A549 (cell line): ENCODE data around the gene NEK8. TPM values are rescaled to one million over a fixed set of nuclear protein-coding genes. Genes with fewer than 3 reads are reported as not detected.

Source experiments
- ATAC-seq, 2 experiments: fragments of 200-7000 bp in 1 of 2; fragments of >200 bp in 1 of 2; cut with Nextera tagmentation in 1 of 2; cut with Tn5 transposase in 1 of 2; 3 replicates each; pipeline versions ENCODE4 v1.8.0 to v1.9.1; 2018 to 2020; ENCODE audit warnings: mild to moderate bottlenecking in 1 of 2, moderate library complexity in 1 of 2
- CTCF ChIA-PET: fragments of 300-600 bp; sonication (Branson Sonifier 250); formaldehyde crosslinking; extraction: SDS; loops from one replicate; lab custom pipeline; 2021; ENCODE audit warnings: antibody characterized with exemption, inconsistent platforms; lab: Yijun Ruan, JAX
- POLR2A ChIA-PET: fragments of 350-600 bp; formaldehyde crosslinking; extraction: SDS; loops from one replicate; lab custom pipeline; 2021; ENCODE audit warnings: antibody characterized with exemption, inconsistent platforms; lab: Yijun Ruan, JAX
- DNase-seq, 2 experiments: peaks; one replicate each; pipeline versions ENCODE4 v3.0.0 to v3.0.0-alpha.2; 2011 to 2016; ENCODE audit warnings: low read depth in 1 of 2, low spot score in 1 of 2
- FAIRE-seq: peaks from 2 replicates; lab custom pipeline; 2011; peaks lifted over from hg19 to GRCh38; lab: Jason Lieb, UNC
- H3K27ac ChIP-seq, 2 experiments: fragments of >200 bp; sonication (Bioruptor Twin); formaldehyde crosslinking; 3 replicates each; pipeline ENCODE4 v1.5.1; 2016 to 2017
- H3K4me1 ChIP-seq: fragments of >200 bp; sonication (Bioruptor Twin); formaldehyde crosslinking; 3 replicates; pipeline ENCODE4 v1.6.1; 2016
- H3K4me2 ChIP-seq: fragments of >200 bp; sonication (Bioruptor Twin); formaldehyde crosslinking; 3 replicates; pipeline ENCODE4 v1.6.1; 2016
- H3K4me3 ChIP-seq: fragments of >200 bp; sonication (Bioruptor Twin); formaldehyde crosslinking; 3 replicates; pipeline ENCODE4 v1.5.1; 2016
- H3K9me3 ChIP-seq: fragments of >200 bp; sonication (Bioruptor Twin); formaldehyde crosslinking; 3 replicates; pipeline ENCODE4 v1.6.1; 2016
- ATOH8 ChIP-seq: fragments of 250-450 bp; sonication (Bioruptor Pico); IDR thresholded peaks from 2 replicates; pipeline ENCODE4 v1.5.0; 2020; ENCODE audit warnings: low read depth, mild to moderate bottlenecking, moderate library complexity
- BCL3 ChIP-seq: fragments of >200 bp; sonication (Bioruptor Twin); formaldehyde crosslinking; IDR thresholded peaks from 3 replicates; pipeline ENCODE4 v1.6.1; 2016
- BHLHE40 ChIP-seq: IDR thresholded peaks from 2 replicates; pipeline ENCODE4 v1.6.1; 2012; ENCODE audit warnings: low read depth, low read length, inconsistent platforms
- CBX8 ChIP-seq: fragments of 200-600 bp; sonication (generic); IDR thresholded peaks from 2 replicates; pipeline ENCODE4 v1.6.1; 2016
- E2F6 ChIP-seq: IDR thresholded peaks from 2 replicates; pipeline ENCODE4 v1.6.1; 2012; ENCODE audit warnings: low read depth, borderline replicate concordance
- EHF ChIP-seq: fragments of 250-450 bp; sonication (Bioruptor Pico); IDR thresholded peaks from 2 replicates; pipeline ENCODE4 v1.5.0; 2020; ENCODE audit warnings: mild to moderate bottlenecking
- EHMT2 ChIP-seq: fragments of 200-600 bp; sonication (generic); IDR thresholded peaks from 2 replicates; pipeline ENCODE4 v1.6.1; 2016; ENCODE audit warnings: antibody characterized with exemption, low read depth, mild to moderate bottlenecking, moderate library complexity
- ELK1 ChIP-seq: fragments of 150-350 bp; IDR thresholded peaks from 2 replicates; pipeline ENCODE4 v1.6.1; 2014; ENCODE audit warnings: low read depth, mild to moderate bottlenecking, low read length
- EP300 ChIP-seq, 2 experiments: fragments of >200 bp; sonication (Bioruptor Twin); formaldehyde crosslinking; IDR thresholded peaks; 2 replicates in 1 of 2; 3 replicates in 1 of 2; pipeline ENCODE4 v1.6.1; 2016 to 2017
- ESRRA ChIP-seq: fragments of 150-350 bp; IDR thresholded peaks from 2 replicates; pipeline ENCODE4 v1.6.1; 2014; ENCODE audit warnings: mild to moderate bottlenecking, low read length, borderline replicate concordance
- FOSL2 ChIP-seq, 2 experiments: fragments of 450-650 bp in 1 of 2; fragments of >200 bp in 1 of 2; sonication (Bioruptor Twin) in 1 of 2; formaldehyde crosslinking; IDR thresholded peaks; 2 replicates each; pipeline versions ENCODE4 v1.5.0 to v1.6.1; 2016 to 2020; ENCODE audit warnings: mild to moderate bottlenecking in 1 of 2, moderate library complexity in 1 of 2
- FOXS1 ChIP-seq: fragments of 250-450 bp; sonication (Bioruptor Pico); IDR thresholded peaks from 2 replicates; pipeline ENCODE4 v1.5.0; 2020; ENCODE audit warnings: mild to moderate bottlenecking, moderate library complexity
- GATA3 ChIP-seq: IDR thresholded peaks from 2 replicates; pipeline ENCODE4 v1.6.1; 2012; ENCODE audit warnings: borderline replicate concordance
- HMGXB4 ChIP-seq: fragments of 250-450 bp; sonication (Bioruptor Pico); IDR thresholded peaks from 2 replicates; pipeline ENCODE4 v1.5.0; 2021; ENCODE audit warnings: mild to moderate bottlenecking, moderate library complexity, borderline replicate concordance
- HOXB13 ChIP-seq: fragments of 250-450 bp; sonication (Bioruptor Pico); IDR thresholded peaks from 2 replicates; pipeline ENCODE4 v1.5.0; 2020; ENCODE audit warnings: low read depth, mild to moderate bottlenecking, moderate library complexity
- HOXB5 ChIP-seq: fragments of 250-450 bp; sonication (Bioruptor Pico); IDR thresholded peaks from 2 replicates; pipeline ENCODE4 v1.5.0; 2020; ENCODE audit warnings: mild to moderate bottlenecking, moderate library complexity
- JUN ChIP-seq, 2 experiments: fragments of >200 bp; sonication (Bioruptor Twin); formaldehyde crosslinking; IDR thresholded peaks; 2 replicates in 1 of 2; 3 replicates in 1 of 2; pipeline ENCODE4 v1.6.1; 2016 to 2017
- JUNB ChIP-seq: fragments of >200 bp; sonication (Bioruptor Twin); formaldehyde crosslinking; IDR thresholded peaks from 2 replicates; pipeline ENCODE4 v1.6.1; 2016
- KDM1A ChIP-seq: fragments of 200-600 bp; sonication (generic); IDR thresholded peaks from 2 replicates; pipeline ENCODE4 v1.6.1; 2016; ENCODE audit warnings: low read depth, mild to moderate bottlenecking
- MAX ChIP-seq: IDR thresholded peaks from 2 replicates; pipeline ENCODE4 v1.6.1; 2012
- MAZ ChIP-seq: fragments of 150-350 bp; IDR thresholded peaks from 2 replicates; pipeline ENCODE4 v1.6.1; 2014; ENCODE audit warnings: antibody characterized with exemption, low read depth, low read length, borderline replicate concordance
- MYC ChIP-seq: IDR thresholded peaks from 2 replicates; pipeline ENCODE4 v1.6.1; 2012; ENCODE audit warnings: mild to moderate bottlenecking, inconsistent platforms, low read length, improper control_type of control experiment, borderline replicate concordance
- NFE2L2 ChIP-seq: fragments of 150-350 bp; conservative IDR thresholded peaks from 2 replicates; pipeline ENCODE4 v1.6.1; 2014; ENCODE audit warnings: low read length
- NR3C1 ChIP-seq: fragments of >200 bp; sonication (Bioruptor Twin); formaldehyde crosslinking; IDR thresholded peaks from 3 replicates; pipeline ENCODE4 v1.6.1; 2017
- POLR2A ChIP-seq: IDR thresholded peaks from 2 replicates; pipeline ENCODE4 v1.6.1; 2012; ENCODE audit warnings: mild to moderate bottlenecking, low read length
- POLR2AphosphoS2 ChIP-seq: conservative IDR thresholded peaks from 2 replicates; pipeline ENCODE4 v1.6.1; 2012; ENCODE audit warnings: low read length, improper control_type of control experiment, inconsistent platforms
- RAD21 ChIP-seq, 2 experiments: fragments of >200 bp in 1 of 2; sonication (Bioruptor Twin) in 1 of 2; formaldehyde crosslinking in 1 of 2; IDR thresholded peaks in 1 of 2; conservative IDR thresholded peaks in 1 of 2; 2 replicates in 1 of 2; 3 replicates in 1 of 2; pipeline ENCODE4 v1.6.1; 2012 to 2018; ENCODE audit warnings: inconsistent platforms in 1 of 2
- RCOR1 ChIP-seq: fragments of 150-350 bp; IDR thresholded peaks from 2 replicates; pipeline ENCODE4 v1.6.1; 2014; ENCODE audit warnings: antibody characterized with exemption, low read length, low read depth
- RFX5 ChIP-seq: fragments of 450-650 bp; IDR thresholded peaks from 2 replicates; pipeline ENCODE4 v1.7.1; 2014; ENCODE audit warnings: antibody characterized with exemption, mild to moderate bottlenecking, moderate library complexity
- RNF2 ChIP-seq: fragments of 200-600 bp; sonication (generic); IDR thresholded peaks from 2 replicates; pipeline ENCODE4 v1.6.1; 2016; ENCODE audit warnings: low read depth, mild to moderate bottlenecking, antibody characterized with exemption, moderate library complexity, borderline replicate concordance
- TP53 ChIP-seq: fragments of 250-450 bp; sonication (Bioruptor Pico); IDR thresholded peaks from 2 replicates; pipeline ENCODE4 v1.5.0; 2021; ENCODE audit warnings: mild to moderate bottlenecking, moderate library complexity
- USF2 ChIP-seq: fragments of 450-650 bp; IDR thresholded peaks from 2 replicates; pipeline ENCODE4 v1.6.1; 2014; ENCODE audit warnings: antibody characterized with exemption
- ZFP36 ChIP-seq: fragments of 450-650 bp; IDR thresholded peaks from 2 replicates; pipeline ENCODE4 v1.6.1; 2014; ENCODE audit warnings: borderline replicate concordance; ENCODE audit not compliant: partially characterized antibody
- ZSCAN20 ChIP-seq: fragments of 250-450 bp; sonication (Bioruptor Pico); IDR thresholded peaks from 2 replicates; pipeline ENCODE4 v1.8.0; 2022; ENCODE audit warnings: mild to moderate bottlenecking, moderate library complexity
- WGBS: methylation state at CpG from one replicate; pipeline ENCODE4 v1.1.6; 2017; ENCODE audit errors: missing lambda C conversion rate; 5-methylcytosine and 5-hydroxymethylcytosine counted together
- polyA plus RNA-seq, 4 experiments: library from polyadenylated mRNA; depleted of rRNA in 3 of 4; stranded (reverse); fragments of >200 nt; fragmentation: RNase III in 1 of 4; extraction: RNeasy Plus Mini Kit Qiagen cat#74134 plus additional on column Dnase treatment in 1 of 4; gene quantifications; 2 replicates in 3 of 4; 3 replicates in 1 of 4; pipeline ENCODE4 v1.2.3, GENCODE V29; 2011 to 2017

The NEK8 gene
- polyA plus RNA-seq, 2 of the 4 experiments (the other 2 are of a cell fraction) = 5.1 to 5.3 TPM

GRCh38 chr17:28698253-28698941 is 30.2 kb upstream of the NEK8 start:
- Histone ChIP-seq H3K27ac (peak overlapping the region; percentile 85 to 86), H3K4me1 (peaks cover 35% of the 10 kb centered on the region), H3K4me2 (peak overlapping the region; percentile 78), H3K4me3 (0 out of 3 replicates have a peak overlapping the region, but pooled peaks have one; percentile 2), H3K9me3 (no peaks in the 10 kb centered on the region)
- FAIRE-seq = peak; percentile 80
- ChIA-PET POLR2A (interaction anchor here (1.0 to 1.9 kb wide), 4 partner anchors 12 to 22 kb away, joined by 3 to 7 read pairs (median 6); partner anchors contain the start of genes PROCA1 and RPL23A), CTCF (interaction anchor here (0.7 to 31.4 kb wide), 8 partner anchors 10 to 87 kb away, joined by 3 to 335 read pairs (median 4); partner anchors contain the start of genes PROCA1 and TLCD1)
- WGBS = 29% methylated on average over 6 of the region's 6 CpGs
- DNase-seq = peak; percentile 86 to 91
- peak; percentile 85 to 93 for ATAC-seq
- TF ChIP-seq RAD21 (conservative IDR thresholded peaks at IDR 0.05 in 1 of 2, IDR thresholded peaks at IDR 0.05 in 1 of 2) = peak; percentile 3 to 35; a peak in 2 of 5 replicates
- TF ChIP-seq EHF (CRISPR knock-in tag) = no peak
- peak; percentile 70 for TF ChIP-seq MAX
- TF ChIP-seq EP300 (IDR thresholded peaks at IDR 0.05) = 0 out of 5 replicates have a peak, but pooled peaks of 1 of the 2 experiments have one; percentile 5
- TF ChIP-seq NR3C1 = no peak
- no peak for TF ChIP-seq ATOH8 (CRISPR knock-in tag)
- no peak for TF ChIP-seq E2F6
- no peak for TF ChIP-seq FOXS1 (CRISPR knock-in tag)
- no peak for TF ChIP-seq NFE2L2
- no peak for TF ChIP-seq RNF2
- TF ChIP-seq EHMT2 = no peak
- TF ChIP-seq CBX8 = no peak
- no peak for TF ChIP-seq ELK1
- TF ChIP-seq POLR2AphosphoS2 = peak; percentile 86; the same call in 1 of the 2 replicates
- no peak for TF ChIP-seq MAZ
- TF ChIP-seq KDM1A = no peak
- no peak for TF ChIP-seq TP53
- TF ChIP-seq RFX5 = no peak
- no peak for TF ChIP-seq BHLHE40
- no peak for TF ChIP-seq BCL3
- TF ChIP-seq MYC = no peak; the same call in 1 of the 2 replicates
- peak; percentile 72; the same call in 1 of the 2 replicates for TF ChIP-seq ESRRA
- TF ChIP-seq POLR2A = peak; percentile 59
- no peak for TF ChIP-seq USF2
- TF ChIP-seq FOSL2 (IDR thresholded peaks at IDR 0.05) = no peak
- TF ChIP-seq FOSL2 (CRISPR knock-in tag; IDR thresholded peaks at IDR 0.05) = peak; percentile 39; the same call in 1 of the 2 replicates
- TF ChIP-seq RCOR1 = no peak
- TF ChIP-seq ZSCAN20 = no peak
- TF ChIP-seq HMGXB4 (CRISPR knock-in tag) = no peak
- no peak for TF ChIP-seq GATA3
- no peak for TF ChIP-seq ZFP36
- no peak for TF ChIP-seq JUNB
- TF ChIP-seq HOXB13 (CRISPR knock-in tag) = no peak
- no peak for TF ChIP-seq HOXB5 (CRISPR knock-in tag)
- peak in 1 of 2 experiments; percentile 52; a peak in 2 of 5 replicates for TF ChIP-seq JUN (IDR thresholded peaks at IDR 0.05)
